ENCODE data around the gene ELP4. TPM values are rescaled to one million over a fixed set of nuclear protein-coding genes. Genes with fewer than 3 reads are reported as not detected.
A peak's percentile ranks its signal among the peaks of the same experiment; 100 is the strongest.

ELP4 gene
- total and polyA plus RNA-seq, 2 experiments from 2014 or later = 28.2 to 38.3 TPM

- peaks cover 95% of the 10 kb centered on the region for H3K27me3 Mint-ChIP-seq (ENCODE audit: insufficient read depth, low read depth, poor library complexity)
- peaks cover 71% of the 10 kb centered on the region for H3K4me1 ChIP-seq (ENCODE audit: insufficient read depth)
- ATAC-seq (no peak), DNase-seq (ENCODE audit: low spot score) (no peak)
- no peak for TF ChIP-seq NANOG (IDR thresholded peaks at IDR 0.05; ENCODE audit: borderline replicate concordance)
- TF ChIP-seq EZH2 (IDR thresholded peaks at IDR 0.05; ENCODE audit: low read depth, unreplicated experiment) = peak; percentile 19
- H3K79me2 ChIP-seq (replicated peaks; ENCODE audit: insufficient read depth) = no peaks in the 10 kb centered on the region
- H3K4me3 Mint-ChIP-seq = peak overlapping the region; percentile 63
- no peaks in the 10 kb centered on the region; the same call in 1 of the 2 replicates for H4K20me1 ChIP-seq (replicated peaks; ENCODE audit: insufficient read depth)
- 0 out of 2 replicates have a peak overlapping the region, but pooled peaks have one; percentile 1 for H3K27ac ChIP-seq (ENCODE audit: low read depth)
- no peaks in the 10 kb centered on the region for H3K9me3 Mint-ChIP-seq
- H3K4me1 Mint-ChIP-seq = peaks cover 72% of the 10 kb centered on the region
- H2AFZ ChIP-seq = no peak overlapping the region
- peaks cover 58% of the 10 kb centered on the region for H3F3A ChIP-seq (replicated peaks; ENCODE audit: low read depth)
- H3K4me3 ChIP-seq = peak overlapping the region; percentile 59
- H3K4me2 ChIP-seq = peak overlapping the region; percentile 74
- H3K9me2 ChIP-seq (ENCODE audit: insufficient read depth) = no peaks in the 10 kb centered on the region
- no peak overlapping the region for H3K27ac Mint-ChIP-seq
- H3K36me3 Mint-ChIP-seq (ENCODE audit: low read depth) = no peaks in the 10 kb centered on the region
- no peaks in the 10 kb centered on the region for H3K36me3 ChIP-seq (ENCODE audit: insufficient read depth)
- H3K27me3 ChIP-seq (ENCODE audit: insufficient read depth) = peaks cover 97% of the 10 kb centered on the region
Measured at GRCh38 chr11:31824332-31824878, 314.8 kb downstream of the ELP4 start.

DNA sequence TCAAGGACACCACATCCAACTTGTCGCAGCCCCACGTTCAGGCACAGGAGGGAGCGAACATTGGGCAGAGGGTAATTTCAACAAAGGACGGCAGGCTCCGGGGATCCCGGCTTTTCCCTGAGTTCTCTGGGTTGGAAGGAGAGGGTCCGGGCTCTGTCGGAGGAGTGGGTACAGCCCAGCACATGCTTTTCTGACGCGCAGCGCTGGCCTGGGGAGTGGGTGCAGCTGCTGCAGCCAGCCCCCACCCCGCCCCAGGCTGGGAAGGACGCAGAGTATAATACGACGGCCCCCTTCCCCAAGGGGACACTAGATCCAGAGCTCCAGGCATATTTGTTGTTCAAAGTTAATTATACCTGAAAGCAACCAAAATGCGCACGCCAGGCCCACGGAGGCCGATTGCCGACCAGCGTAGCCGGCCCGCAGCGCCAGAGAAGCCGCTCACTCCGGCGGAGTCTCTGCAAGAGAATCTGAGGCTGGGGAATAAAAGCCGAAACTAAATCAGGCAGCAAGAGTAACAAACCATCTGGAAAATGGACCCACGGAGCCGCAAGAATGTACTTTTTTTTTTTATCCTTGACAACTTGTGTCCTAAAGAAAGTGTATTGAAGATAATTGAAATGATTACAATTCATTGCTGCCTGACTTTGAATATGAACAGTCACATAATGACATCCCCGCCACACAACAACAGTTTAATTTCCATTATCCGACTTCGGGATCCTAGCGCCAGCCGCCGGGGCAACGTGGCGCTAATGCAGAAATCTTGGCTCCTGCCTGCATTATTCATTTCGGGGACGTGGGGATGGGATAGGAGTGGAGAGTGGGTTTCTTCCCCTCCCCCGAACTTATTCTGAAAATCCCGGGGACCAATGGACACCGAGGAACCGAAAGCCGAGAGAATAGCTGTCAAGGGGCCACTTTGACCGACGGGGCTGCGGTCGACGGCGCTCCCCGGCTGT is 315.6 kb downstream of the ELP4 start:
- DNase-seq (ENCODE audit: low spot score) = peak; percentile 63
- Mint-ChIP-seq H3K27me3 (ENCODE audit: insufficient read depth, low read depth, poor library complexity) (peaks cover 91% of the 10 kb centered on the region), H3K9me3 (no peaks in the 10 kb centered on the region), H3K4me3 (peak overlapping the region; percentile 63), H3K27ac (no peak overlapping the region), H3K36me3 (ENCODE audit: low read depth) (no peaks in the 10 kb centered on the region), H3K4me1 (peaks cover 75% of the 10 kb centered on the region)
- Histone ChIP-seq H3F3A (replicated peaks; ENCODE audit: low read depth) (peaks cover 53% of the 10 kb centered on the region), H3K4me2 (peak overlapping the region; percentile 74), H3K4me1 (ENCODE audit: insufficient read depth) (peaks cover 71% of the 10 kb centered on the region), H2AFZ (peak overlapping the region; percentile 38; the same call in 1 of the 2 replicates), H4K20me1 (replicated peaks; ENCODE audit: insufficient read depth) (no peaks in the 10 kb centered on the region; the same call in 1 of the 2 replicates), H3K27ac (ENCODE audit: low read depth) (no peak overlapping the region), H3K79me2 (replicated peaks; ENCODE audit: insufficient read depth) (no peaks in the 10 kb centered on the region), H3K36me3 (ENCODE audit: insufficient read depth) (no peaks in the 10 kb centered on the region), H3K4me3 (peak overlapping the region; percentile 59), H3K9me2 (ENCODE audit: insufficient read depth) (no peaks in the 10 kb centered on the region), H3K27me3 (ENCODE audit: insufficient read depth) (peaks cover 97% of the 10 kb centered on the region)
- TF ChIP-seq CTCF (conservative IDR thresholded peaks at IDR 0.05; ENCODE audit: low read depth in 2 of 2) (no peak), JUNB (IDR thresholded peaks at IDR 0.05; ENCODE audit: unreplicated experiment) (no peak), EZH2phosphoT487 (IDR thresholded peaks at IDR 0.05; ENCODE audit: unreplicated experiment) (no peak), ZNF114 (CRISPR knock-in tag; IDR thresholded peaks at IDR 0.05) (no peak), STAT1 (IDR thresholded peaks at IDR 0.05; ENCODE audit: unreplicated experiment) (no peak), NANOG (IDR thresholded peaks at IDR 0.05; ENCODE audit: borderline replicate concordance) (peak; percentile 45; the same call in 1 of the 2 replicates), CREB1 (CRISPR knock-in tag; IDR thresholded peaks at IDR 0.05; ENCODE audit: low read depth) (no peak), EZH2 (IDR thresholded peaks at IDR 0.05; ENCODE audit: low read depth, unreplicated experiment) (peak; percentile 86)
- TF ChIP-seq, protein P1, sequence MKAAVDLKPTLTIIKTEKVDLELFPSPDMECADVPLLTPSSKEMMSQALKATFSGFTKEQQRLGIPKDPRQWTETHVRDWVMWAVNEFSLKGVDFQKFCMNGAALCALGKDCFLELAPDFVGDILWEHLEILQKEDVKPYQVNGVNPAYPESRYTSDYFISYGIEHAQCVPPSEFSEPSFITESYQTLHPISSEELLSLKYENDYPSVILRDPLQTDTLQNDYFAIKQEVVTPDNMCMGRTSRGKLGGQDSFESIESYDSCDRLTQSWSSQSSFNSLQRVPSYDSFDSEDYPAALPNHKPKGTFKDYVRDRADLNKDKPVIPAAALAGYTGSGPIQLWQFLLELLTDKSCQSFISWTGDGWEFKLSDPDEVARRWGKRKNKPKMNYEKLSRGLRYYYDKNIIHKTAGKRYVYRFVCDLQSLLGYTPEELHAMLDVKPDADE (IDR thresholded peaks at IDR 0.05) = no peak
- ATAC-seq = peak; percentile 2
